Measurements from ENCODE around the gene REX1BD. TPM values are rescaled to one million over a fixed set of nuclear protein-coding genes. Genes with fewer than 3 reads are reported as not detected.

The REX1BD gene
- total and polyA plus RNA-seq, 2 of the 13 experiments (the other 11 are each of a cell fraction or from before 2014, with no cell fraction given) = 7.5 to 25.4 TPM

DNA sequence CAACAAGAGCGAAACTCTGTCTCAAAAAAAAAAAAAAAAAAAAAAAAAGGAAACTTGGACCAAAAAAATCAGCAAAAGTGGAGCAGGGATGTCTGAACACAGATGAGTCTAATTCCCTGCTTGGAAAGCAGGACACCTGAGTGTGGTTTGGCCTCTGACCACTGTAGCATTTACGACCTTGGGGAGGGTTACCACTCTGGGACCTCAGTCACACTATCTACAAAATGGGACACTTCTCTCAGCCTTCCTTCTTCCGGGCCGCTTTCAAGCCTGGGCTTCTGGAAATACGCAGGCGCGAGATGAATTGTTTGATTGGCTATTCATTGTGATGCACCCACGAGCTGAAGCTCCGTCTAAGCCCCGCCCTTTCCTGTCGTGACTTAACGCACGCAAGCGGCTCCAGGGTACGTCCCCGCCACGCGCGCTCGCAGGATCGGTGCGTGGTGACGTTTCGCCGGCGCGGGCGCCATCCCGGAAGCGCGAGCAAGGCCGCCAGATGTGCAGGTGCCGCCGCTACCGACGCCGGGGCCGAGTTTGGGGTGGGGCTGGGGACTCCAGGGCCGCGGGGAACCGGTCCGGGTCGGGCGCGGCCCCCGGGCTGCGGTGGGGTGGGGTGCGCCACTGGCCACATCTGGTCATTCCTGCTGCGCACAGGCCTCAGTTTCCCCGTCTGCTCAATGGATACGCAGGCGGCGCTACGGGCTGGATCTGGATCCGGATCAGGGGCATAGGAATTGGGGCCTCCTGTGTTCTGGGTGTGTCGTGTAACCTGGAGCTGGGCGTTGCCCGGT, 31.0 kb upstream of the REX1BD start, which contains the start of gene KXD1 (continued):
- TF ChIP-seq ZNF274 (CRISPR knock-in tag; IDR thresholded peaks at IDR 0.05) (peak; percentile 26; the same call in 1 of the 2 replicates), KDM4B (CRISPR knock-in tag; IDR thresholded peaks at IDR 0.05) (no peak; the same call in 1 of the 2 replicates), RBM39 (IDR thresholded peaks at IDR 0.05; ENCODE audit: low read depth, low read length, poor library complexity, severe bottlenecking) (peak; percentile 72), IRF2 (CRISPR knock-in tag; IDR thresholded peaks at IDR 0.05) (peak; percentile 65), YEATS2 (CRISPR knock-in tag; IDR thresholded peaks at IDR 0.05; ENCODE audit: borderline replicate concordance) (peak; percentile 77), TMF1 (CRISPR knock-in tag; IDR thresholded peaks at IDR 0.05; ENCODE audit: low read depth) (no peak), NR2C2 (CRISPR knock-in tag; IDR thresholded peaks at IDR 0.05; ENCODE audit: borderline replicate concordance) (peak; percentile 51; the same call in 1 of the 2 replicates), MED8 (CRISPR knock-in tag; IDR thresholded peaks at IDR 0.05; ENCODE audit: insufficient replicate concordance) (no peak), ZNF761 (CRISPR knock-in tag; conservative IDR thresholded peaks at IDR 0.05) (peak; percentile 43; the same call in 1 of the 2 replicates), ZBTB1 (CRISPR knock-in tag; IDR thresholded peaks at IDR 0.05; ENCODE audit: borderline replicate concordance) (no peak), ARID2 (CRISPR knock-in tag; IDR thresholded peaks at IDR 0.05; ENCODE audit: borderline replicate concordance) (no peak), MED13 (CRISPR knock-in tag; IDR thresholded peaks at IDR 0.05) (0 out of 2 replicates have a peak, but pooled peaks have one; percentile 57), HOXA7 (CRISPR knock-in tag; IDR thresholded peaks at IDR 0.05) (no peak), SALL2 (CRISPR knock-in tag; IDR thresholded peaks at IDR 0.05) (peak; percentile 80), JARID2 (CRISPR knock-in tag; IDR thresholded peaks at IDR 0.05; ENCODE audit: insufficient replicate concordance) (no peak), ZNF780A (CRISPR knock-in tag; IDR thresholded peaks at IDR 0.05) (no peak), SRY (CRISPR knock-in tag; IDR thresholded peaks at IDR 0.05) (no peak), ZMYM3 (CRISPR knock-in tag; IDR thresholded peaks at IDR 0.05) (peak; percentile 100)
- TF ChIP-seq, protein P1, sequence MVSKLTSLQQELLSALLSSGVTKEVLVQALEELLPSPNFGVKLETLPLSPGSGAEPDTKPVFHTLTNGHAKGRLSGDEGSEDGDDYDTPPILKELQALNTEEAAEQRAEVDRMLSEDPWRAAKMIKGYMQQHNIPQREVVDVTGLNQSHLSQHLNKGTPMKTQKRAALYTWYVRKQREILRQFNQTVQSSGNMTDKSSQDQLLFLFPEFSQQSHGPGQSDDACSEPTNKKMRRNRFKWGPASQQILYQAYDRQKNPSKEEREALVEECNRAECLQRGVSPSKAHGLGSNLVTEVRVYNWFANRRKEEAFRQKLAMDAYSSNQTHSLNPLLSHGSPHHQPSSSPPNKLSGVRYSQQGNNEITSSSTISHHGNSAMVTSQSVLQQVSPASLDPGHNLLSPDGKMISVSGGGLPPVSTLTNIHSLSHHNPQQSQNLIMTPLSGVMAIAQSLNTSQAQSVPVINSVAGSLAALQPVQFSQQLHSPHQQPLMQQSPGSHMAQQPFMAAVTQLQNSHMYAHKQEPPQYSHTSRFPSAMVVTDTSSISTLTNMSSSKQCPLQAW (CRISPR knock-in tag; IDR thresholded peaks at IDR 0.05) = peak; percentile 66
- TF ChIP-seq, protein P2, sequence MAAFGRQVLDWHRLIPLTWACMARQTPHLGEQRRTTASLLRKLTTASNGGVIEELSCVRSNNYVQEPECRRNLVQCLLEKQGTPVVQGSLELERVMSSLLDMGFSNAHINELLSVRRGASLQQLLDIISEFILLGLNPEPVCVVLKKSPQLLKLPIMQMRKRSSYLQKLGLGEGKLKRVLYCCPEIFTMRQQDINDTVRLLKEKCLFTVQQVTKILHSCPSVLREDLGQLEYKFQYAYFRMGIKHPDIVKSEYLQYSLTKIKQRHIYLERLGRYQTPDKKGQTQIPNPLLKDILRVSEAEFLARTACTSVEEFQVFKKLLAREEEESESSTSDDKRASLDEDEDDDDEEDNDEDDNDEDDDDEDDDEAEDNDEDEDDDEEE (CRISPR knock-in tag; IDR thresholded peaks at IDR 0.05) = 0 out of 2 replicates have a peak, but pooled peaks have one; percentile 68
- TF ChIP-seq, protein P3, sequence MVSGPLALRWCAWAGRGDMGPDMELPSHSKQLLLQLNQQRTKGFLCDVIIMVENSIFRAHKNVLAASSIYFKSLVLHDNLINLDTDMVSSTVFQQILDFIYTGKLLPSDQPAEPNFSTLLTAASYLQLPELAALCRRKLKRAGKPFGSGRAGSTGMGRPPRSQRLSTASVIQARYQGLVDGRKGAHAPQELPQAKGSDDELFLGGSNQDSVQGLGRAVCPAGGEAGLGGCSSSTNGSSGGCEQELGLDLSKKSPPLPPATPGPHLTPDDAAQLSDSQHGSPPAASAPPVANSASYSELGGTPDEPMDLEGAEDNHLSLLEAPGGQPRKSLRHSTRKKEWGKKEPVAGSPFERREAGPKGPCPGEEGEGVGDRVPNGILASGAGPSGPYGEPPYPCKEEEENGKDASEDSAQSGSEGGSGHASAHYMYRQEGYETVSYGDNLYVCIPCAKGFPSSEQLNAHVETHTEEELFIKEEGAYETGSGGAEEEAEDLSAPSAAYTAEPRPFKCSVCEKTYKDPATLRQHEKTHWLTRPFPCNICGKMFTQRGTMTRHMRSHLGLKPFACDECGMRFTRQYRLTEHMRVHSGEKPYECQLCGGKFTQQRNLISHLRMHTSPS (CRISPR knock-in tag; IDR thresholded peaks at IDR 0.05; ENCODE audit: low read depth) = no peak
- TF ChIP-seq, protein P4, sequence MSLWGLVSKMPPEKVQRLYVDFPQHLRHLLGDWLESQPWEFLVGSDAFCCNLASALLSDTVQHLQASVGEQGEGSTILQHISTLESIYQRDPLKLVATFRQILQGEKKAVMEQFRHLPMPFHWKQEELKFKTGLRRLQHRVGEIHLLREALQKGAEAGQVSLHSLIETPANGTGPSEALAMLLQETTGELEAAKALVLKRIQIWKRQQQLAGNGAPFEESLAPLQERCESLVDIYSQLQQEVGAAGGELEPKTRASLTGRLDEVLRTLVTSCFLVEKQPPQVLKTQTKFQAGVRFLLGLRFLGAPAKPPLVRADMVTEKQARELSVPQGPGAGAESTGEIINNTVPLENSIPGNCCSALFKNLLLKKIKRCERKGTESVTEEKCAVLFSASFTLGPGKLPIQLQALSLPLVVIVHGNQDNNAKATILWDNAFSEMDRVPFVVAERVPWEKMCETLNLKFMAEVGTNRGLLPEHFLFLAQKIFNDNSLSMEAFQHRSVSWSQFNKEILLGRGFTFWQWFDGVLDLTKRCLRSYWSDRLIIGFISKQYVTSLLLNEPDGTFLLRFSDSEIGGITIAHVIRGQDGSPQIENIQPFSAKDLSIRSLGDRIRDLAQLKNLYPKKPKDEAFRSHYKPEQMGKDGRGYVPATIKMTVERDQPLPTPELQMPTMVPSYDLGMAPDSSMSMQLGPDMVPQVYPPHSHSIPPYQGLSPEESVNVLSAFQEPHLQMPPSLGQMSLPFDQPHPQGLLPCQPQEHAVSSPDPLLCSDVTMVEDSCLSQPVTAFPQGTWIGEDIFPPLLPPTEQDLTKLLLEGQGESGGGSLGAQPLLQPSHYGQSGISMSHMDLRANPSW (CRISPR knock-in tag; IDR thresholded peaks at IDR 0.05; ENCODE audit: borderline replicate concordance) = no peak
